HG03432 (cell line): ENCODE results near the gene RBM33.

Experiments used
- ATAC-seq: cut with Tn5 transposase; IDR thresholded peaks from one replicate; pipeline ENCODE4 v1.9.1; 2021; ENCODE audit warnings: mild to moderate bottlenecking, moderate library complexity; ENCODE audit not compliant: unreplicated experiment

Gene RBM33

GRCh38 chr7:155722118-155722517 lies 77.7 kb downstream of the RBM33 start:
- peak; percentile 53 for ATAC-seq

GRCh38 chr7:155722936-155723335 lies 78.5 kb downstream of the RBM33 start:
- ATAC-seq: no peak

GRCh38 chr7:155724327-155725005 lies 80.0 kb downstream of the RBM33 start:
- peak; percentile 62 for ATAC-seq

- ATAC-seq: no peak
Observed at GRCh38 chr7:155725006-155725355, 80.5 kb downstream of the RBM33 start.

GRCh38 chr7:155727616-155728015 lies 83.2 kb downstream of the RBM33 start:
- ATAC-seq: no peak

GRCh38 chr7:155728116-155728515 lies 83.7 kb downstream of the RBM33 start:
- no peak for ATAC-seq

GRCh38 chr7:155729847-155730246 lies 85.4 kb downstream of the RBM33 start:
- ATAC-seq: no peak

- no peak for ATAC-seq
Observed at GRCh38 chr7:155731380-155731779, 86.9 kb downstream of the RBM33 start.

- ATAC-seq: no peak
Observed at GRCh38 chr7:155731871-155732270, 87.4 kb downstream of the RBM33 start.

GRCh38 chr7:155732286-155732685 lies 87.8 kb downstream of the RBM33 start:
- no peak for ATAC-seq

- ATAC-seq: no peak
Observed at GRCh38 chr7:155733582-155734444, 89.4 kb downstream of the RBM33 start.

GRCh38 chr7:155734445-155734809 lies 90.0 kb downstream of the RBM33 start:
- ATAC-seq: no peak

- no peak for ATAC-seq
Observed at GRCh38 chr7:155735442-155736115, 91.1 kb downstream of the RBM33 start.

- ATAC-seq: no peak
Observed at GRCh38 chr7:155737590-155737989, 93.1 kb downstream of the RBM33 start.

- no peak for ATAC-seq
Observed at GRCh38 chr7:155738104-155738503, 93.6 kb downstream of the RBM33 start.

GRCh38 chr7:155738652-155739537 lies 94.4 kb downstream of the RBM33 start:
- ATAC-seq: peak; percentile 70

- ATAC-seq: no peak
Observed at GRCh38 chr7:155739538-155740143, 95.2 kb downstream of the RBM33 start.

- peak; percentile 50 for ATAC-seq
Observed at GRCh38 chr7:155741082-155741481, 96.6 kb downstream of the RBM33 start.

- no peak for ATAC-seq
Observed at GRCh38 chr7:155741805-155742204, 97.3 kb downstream of the RBM33 start.

GRCh38 chr7:155743177-155743576 lies 98.7 kb downstream of the RBM33 start:
- ATAC-seq: no peak
